ENCODE data around the gene QSOX1. TPM values are rescaled to one million over a fixed set of nuclear protein-coding genes. Genes with fewer than 3 reads are reported as not detected.
A peak's percentile ranks its signal among the peaks of the same experiment; 100 is the strongest.

The QSOX1 gene
- total and polyA plus RNA-seq, 9 of the 15 experiments (the other 6 are each of a cell fraction or from before 2014, with no cell fraction given): 4.0 to 53.1 (median 15.0) TPM

- no peaks in the 10 kb centered on the region for H4K20me1 ChIP-seq (replicated peaks; ENCODE audit: control insufficient read depth, insufficient read depth, low read length)
- H3K9me3 ChIP-seq (replicated peaks; ENCODE audit: control insufficient read depth, insufficient read depth, low read depth, low read length): no peaks in the 10 kb centered on the region
- POLR2A ChIA-PET: interaction anchor here (0.7 to 0.8 kb wide), 4 partner anchors 12 to 159 kb away, joined by 3 to 4 read pairs (median 3); no protein-coding TSS in a partner anchor
- in situ Hi-C loops (cut with MboI) (no loop called here), intact Hi-C loops (cut with micrococcal nuclease) (no loop called here)
- H2AFZ ChIP-seq (ENCODE audit: low read depth, low read length): 0 out of 2 replicates have a peak overlapping the region, but pooled peaks have one; percentile 7
- H3K9ac ChIP-seq (ENCODE audit: insufficient read depth in 1 of 2, low read depth in 2 of 2, low read length in 2 of 2): no peak overlapping the region
- no peaks in the 10 kb centered on the region for H3K27me3 ChIP-seq (ENCODE audit: control insufficient read depth in 2 of 2, insufficient read depth in 2 of 2, low read length in 2 of 2)
- no peak overlapping the region for H3K27ac ChIP-seq (ENCODE audit: extremely low read depth, low read depth, low read length)
- FAIRE-seq (no peak), ATAC-seq (no peak), DNase-seq (ENCODE audit: extremely low read depth in 1 of 4, low spot score in 3 of 4) (no peak)
- H3K4me3 ChIP-seq: no peak overlapping the region
- WGBS (ENCODE audit: insufficient coverage, low coverage, missing lambda C conversion rate): 34% methylated on average over 4 of the region's 4 CpGs
- CTCF ChIA-PET (ENCODE audit: low intra/inter-chr PET ratio): no interaction called here
- no peaks in the 10 kb centered on the region for H3K9me1 ChIP-seq (ENCODE audit: control insufficient read depth, insufficient read depth, low read length)
- no peak overlapping the region for H3K4me2 ChIP-seq (ENCODE audit: insufficient read depth, low read length)
- no peaks in the 10 kb centered on the region for H3K36me3 ChIP-seq (ENCODE audit: control insufficient read depth, insufficient read depth, low read length)
- H3K79me2 ChIP-seq (ENCODE audit: control insufficient read depth, insufficient read depth, low read length): no peaks in the 10 kb centered on the region
- peaks cover 0 to 8% of the 10 kb centered on the region in 2 experiments; a peak in 2 of 5 replicates for H3K4me1 ChIP-seq (replicated peaks in 1 of 2; ENCODE audit: control insufficient read depth in 2 of 2, insufficient read depth in 2 of 2, low read length in 2 of 2)
- BruUV-seq (replicated peaks): no TSS peak
- no peak for TF ChIP-seq ATF4 (CRISPR knock-in tag; IDR thresholded peaks at IDR 0.05)
- no peak for TF ChIP-seq PHF8 (IDR thresholded peaks at IDR 0.05; ENCODE audit: borderline replicate concordance, low read length)
- TF ChIP-seq PTBP1 (IDR thresholded peaks at IDR 0.05; ENCODE audit: low read depth, low read length): no peak
- TF ChIP-seq BRD4 (IDR thresholded peaks at IDR 0.05): no peak
- no peak for TF ChIP-seq KDM5B (IDR thresholded peaks at IDR 0.05; ENCODE audit: insufficient replicate concordance, low read depth, low read length)
- TF ChIP-seq, protein P1, sequence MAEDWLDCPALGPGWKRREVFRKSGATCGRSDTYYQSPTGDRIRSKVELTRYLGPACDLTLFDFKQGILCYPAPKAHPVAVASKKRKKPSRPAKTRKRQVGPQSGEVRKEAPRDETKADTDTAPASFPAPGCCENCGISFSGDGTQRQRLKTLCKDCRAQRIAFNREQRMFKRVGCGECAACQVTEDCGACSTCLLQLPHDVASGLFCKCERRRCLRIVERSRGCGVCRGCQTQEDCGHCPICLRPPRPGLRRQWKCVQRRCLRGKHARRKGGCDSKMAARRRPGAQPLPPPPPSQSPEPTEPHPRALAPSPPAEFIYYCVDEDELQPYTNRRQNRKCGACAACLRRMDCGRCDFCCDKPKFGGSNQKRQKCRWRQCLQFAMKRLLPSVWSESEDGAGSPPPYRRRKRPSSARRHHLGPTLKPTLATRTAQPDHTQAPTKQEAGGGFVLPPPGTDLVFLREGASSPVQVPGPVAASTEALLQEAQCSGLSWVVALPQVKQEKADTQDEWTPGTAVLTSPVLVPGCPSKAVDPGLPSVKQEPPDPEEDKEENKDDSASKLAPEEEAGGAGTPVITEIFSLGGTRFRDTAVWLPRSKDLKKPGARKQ (CRISPR knock-in tag; IDR thresholded peaks at IDR 0.05): no peak
- TF ChIP-seq, protein P2, sequence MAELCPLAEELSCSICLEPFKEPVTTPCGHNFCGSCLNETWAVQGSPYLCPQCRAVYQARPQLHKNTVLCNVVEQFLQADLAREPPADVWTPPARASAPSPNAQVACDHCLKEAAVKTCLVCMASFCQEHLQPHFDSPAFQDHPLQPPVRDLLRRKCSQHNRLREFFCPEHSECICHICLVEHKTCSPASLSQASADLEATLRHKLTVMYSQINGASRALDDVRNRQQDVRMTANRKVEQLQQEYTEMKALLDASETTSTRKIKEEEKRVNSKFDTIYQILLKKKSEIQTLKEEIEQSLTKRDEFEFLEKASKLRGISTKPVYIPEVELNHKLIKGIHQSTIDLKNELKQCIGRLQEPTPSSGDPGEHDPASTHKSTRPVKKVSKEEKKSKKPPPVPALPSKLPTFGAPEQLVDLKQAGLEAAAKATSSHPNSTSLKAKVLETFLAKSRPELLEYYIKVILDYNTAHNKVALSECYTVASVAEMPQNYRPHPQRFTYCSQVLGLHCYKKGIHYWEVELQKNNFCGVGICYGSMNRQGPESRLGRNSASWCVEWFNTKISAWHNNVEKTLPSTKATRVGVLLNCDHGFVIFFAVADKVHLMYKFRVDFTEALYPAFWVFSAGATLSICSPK (IDR thresholded peaks at IDR 0.05; ENCODE audit: borderline replicate concordance): no peak
- TF ChIP-seq CUX1 (CRISPR knock-in tag; IDR thresholded peaks at IDR 0.05): no peak
- TF ChIP-seq ZFP1 (CRISPR knock-in tag; IDR thresholded peaks at IDR 0.05): no peak
- TF ChIP-seq HNRNPLL (IDR thresholded peaks at IDR 0.05; ENCODE audit: low read depth, low read length, poor library complexity, severe bottlenecking): no peak
- no peak for TF ChIP-seq RAD51 (IDR thresholded peaks at IDR 0.05; ENCODE audit: borderline replicate concordance, low read depth)
- TF ChIP-seq EZH2 (IDR thresholded peaks at IDR 0.05; ENCODE audit: borderline replicate concordance, low read depth, low read length): no peak
Measured at GRCh38 chr1:180210008-180210620, 55.4 kb downstream of the QSOX1 start.

All from K562 (cell line).